Erythroblast (primary cell): ENCODE results near the gene HBZ.
"Not testable (repeated sequence)": the region's sequence is repeated elsewhere in the genome, so short reads cannot be mapped to it uniquely, and the experiment has no call there.

Experiments
- GATA1 ChIP-seq: IDR thresholded peaks from 2 replicates; pipeline ENCODE4 v1.6.1; 2011; ENCODE audit warnings: low read depth, mild to moderate bottlenecking, control low read depth, low read length, moderate library complexity
- POLR2A ChIP-seq: IDR thresholded peaks from 2 replicates; pipeline ENCODE4 v1.6.1; 2011; ENCODE audit warnings: mild to moderate bottlenecking, low read length

- not testable (repeated sequence) for TF ChIP-seq POLR2A, GATA1
Observed at GRCh38 chr16:153129-153521, 681 bp downstream of the HBZ start.
